Neural progenitor cell (in vitro differentiated cells): ENCODE results near the gene DARS1.

Experiments
- EZH2phosphoT487 ChIP-seq: fragments of 200-600 bp; sonication (generic); IDR thresholded peaks from 2 replicates; pipeline ENCODE4 v1.6.1; 2017; ENCODE audit warnings: antibody characterized with exemption
- TF ChIP-seq, protein P1 (sequence below): fragments of 200-600 bp; sonication (generic); IDR thresholded peaks from 2 replicates; pipeline ENCODE4 v1.5.1; 2017; ENCODE audit warnings: antibody characterized with exemption, mild to moderate bottlenecking

DNA sequence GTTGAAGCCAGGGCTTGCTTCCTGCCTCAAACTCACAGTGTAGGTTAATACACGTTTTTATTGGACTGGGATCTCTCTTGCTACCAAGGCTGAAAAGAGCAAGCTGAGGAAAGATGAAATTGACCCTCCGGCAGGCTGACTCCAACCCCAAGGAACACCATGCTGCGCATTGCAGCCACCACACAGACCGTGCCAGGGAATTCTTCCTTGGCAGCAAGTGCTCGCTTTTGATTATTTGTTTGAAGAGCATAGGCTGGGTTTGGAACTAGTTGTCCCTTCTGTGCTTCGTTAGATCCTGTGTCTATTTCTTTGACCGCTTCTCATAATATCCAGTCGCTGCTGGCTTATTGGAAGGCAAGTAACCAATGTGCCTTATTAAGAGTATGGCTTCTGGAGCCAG lies 34.4 kb upstream of the DARS1 start:
- TF ChIP-seq, protein P1, sequence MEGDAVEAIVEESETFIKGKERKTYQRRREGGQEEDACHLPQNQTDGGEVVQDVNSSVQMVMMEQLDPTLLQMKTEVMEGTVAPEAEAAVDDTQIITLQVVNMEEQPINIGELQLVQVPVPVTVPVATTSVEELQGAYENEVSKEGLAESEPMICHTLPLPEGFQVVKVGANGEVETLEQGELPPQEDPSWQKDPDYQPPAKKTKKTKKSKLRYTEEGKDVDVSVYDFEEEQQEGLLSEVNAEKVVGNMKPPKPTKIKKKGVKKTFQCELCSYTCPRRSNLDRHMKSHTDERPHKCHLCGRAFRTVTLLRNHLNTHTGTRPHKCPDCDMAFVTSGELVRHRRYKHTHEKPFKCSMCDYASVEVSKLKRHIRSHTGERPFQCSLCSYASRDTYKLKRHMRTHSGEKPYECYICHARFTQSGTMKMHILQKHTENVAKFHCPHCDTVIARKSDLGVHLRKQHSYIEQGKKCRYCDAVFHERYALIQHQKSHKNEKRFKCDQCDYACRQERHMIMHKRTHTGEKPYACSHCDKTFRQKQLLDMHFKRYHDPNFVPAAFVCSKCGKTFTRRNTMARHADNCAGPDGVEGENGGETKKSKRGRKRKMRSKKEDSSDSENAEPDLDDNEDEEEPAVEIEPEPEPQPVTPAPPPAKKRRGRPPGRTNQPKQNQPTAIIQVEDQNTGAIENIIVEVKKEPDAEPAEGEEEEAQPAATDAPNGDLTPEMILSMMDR, result no peak
- TF ChIP-seq EZH2phosphoT487, result no peak
